Vagina (tissue), 2 donors: Measurements from ENCODE around the gene PGM2. TPM values are rescaled to one million over a fixed set of nuclear protein-coding genes. Genes with fewer than 3 reads are reported as not detected.

Experiments
- DNase-seq, 2 donors: peaks; one replicate each; pipeline ENCODE4 v3.0.0-alpha.2; 2017; ENCODE audit errors: extremely low spot score in 2 of 2
- H3K27ac ChIP-seq: fragments of 200-600 bp; sonication (generic); one replicate; pipeline ENCODE4 v1.5.1; 2019
- H3K27me3 ChIP-seq: fragments of 200-600 bp; sonication (generic); one replicate; pipeline ENCODE4 v1.5.1; 2019
- H3K36me3 ChIP-seq, 2 donors: fragments of 200-600 bp; sonication (generic); one replicate each; pipeline ENCODE4 v1.5.1; 2017 to 2019
- H3K4me1 ChIP-seq: fragments of 200-600 bp; sonication (generic); one replicate; pipeline ENCODE4 v1.5.1; 2019
- H3K4me3 ChIP-seq, 2 donors: fragments of 200-600 bp; sonication (generic); 1 replicate in 1 of 2; 2 replicates in 1 of 2; pipeline ENCODE4 v1.5.1; 2016 to 2019
- H3K9me3 ChIP-seq: fragments of 200-600 bp; sonication (generic); one replicate; pipeline ENCODE4 v1.5.1; 2019
- CTCF ChIP-seq, 3 experiments: fragments of 450-650 bp in 2 of 3; fragments of 200-600 bp in 1 of 3; sonication (generic) in 1 of 3; IDR thresholded peaks; one replicate each; pipeline ENCODE4 v1.5.1; 2017 to 2019; ENCODE audit warnings: antibody characterized with exemption in 3 of 3, mild to moderate bottlenecking in 2 of 3, moderate library complexity in 2 of 3
- POLR2A ChIP-seq, 2 donors: fragments of 450-650 bp; IDR thresholded peaks; one replicate each; pipeline ENCODE4 v1.6.1; 2017; ENCODE audit warnings: antibody characterized with exemption in 2 of 2, mild to moderate bottlenecking in 2 of 2, moderate library complexity in 2 of 2
- POLR2AphosphoS5 ChIP-seq, 2 donors: sonication (generic); formaldehyde crosslinking; IDR thresholded peaks; one replicate each; pipeline ENCODE4 v1.9.0; 2017; ENCODE audit warnings: antibody characterized with exemption in 2 of 2, mild to moderate bottlenecking in 2 of 2, low read depth in 1 of 2; ENCODE audit not compliant: insufficient read depth in 1 of 2
- intact Hi-C: fragments of 100-400 bp; cut with DNase I; formaldehyde crosslinking; loops from one replicate; pipeline ENCODE4 v1.15.1; 2023
- total RNA-seq: library from RNA; depleted of rRNA; stranded (reverse); fragments of >200 nt; gene quantifications from one replicate; pipeline ENCODE4 v1.2.3, GENCODE V29; 2016

PGM2 gene
- total RNA-seq, 1 donor from 2014 or later, result 30.2 TPM

GRCh38 chr4:37889849-37890800 lies 63.6 kb downstream of the PGM2 start:
- no peak for TF ChIP-seq POLR2A (IDR thresholded peaks at IDR 0.05)
- peak in 1 of 2 donors; percentile 78 for TF ChIP-seq POLR2AphosphoS5 (IDR thresholded peaks at IDR 0.05; ENCODE audit: insufficient read depth in 1 of 2, low read depth in 1 of 2)
- TF ChIP-seq CTCF (IDR thresholded peaks at IDR 0.05), result no peak
- H3K36me3 ChIP-seq, result no peaks in the 10 kb centered on the region
- intact Hi-C loops, result loop anchor here (10.0 kb wide), 1 partner anchor 85 kb away; no protein-coding TSS in a partner anchor
- peaks cover 16% of the 10 kb centered on the region for H3K4me1 ChIP-seq
- no peaks in the 10 kb centered on the region for H3K9me3 ChIP-seq
- H3K4me3 ChIP-seq, result peak overlapping the region; percentile 77 to 83
- H3K27ac ChIP-seq, result peak overlapping the region; percentile 88
- no peak for DNase-seq
- H3K27me3 ChIP-seq, result no peaks in the 10 kb centered on the region

- H3K4me3 ChIP-seq, result peak within 1 kb of the TSS; percentile 77 to 83
- no peak for DNase-seq
- TF ChIP-seq CTCF (IDR thresholded peaks at IDR 0.05), result no peak
- TF ChIP-seq POLR2A (IDR thresholded peaks at IDR 0.05), result no peak
- TF ChIP-seq POLR2AphosphoS5 (IDR thresholded peaks at IDR 0.05; ENCODE audit: insufficient read depth in 1 of 2, low read depth in 1 of 2), result peak in 1 of 2 donors; percentile 18
- peaks cover 16% of the 10 kb centered on the region for H3K4me1 ChIP-seq
- no peaks in the 10 kb centered on the region for H3K36me3 ChIP-seq
- H3K27me3 ChIP-seq, result no peaks in the 10 kb centered on the region
- intact Hi-C loops, result loop anchor here (10.0 kb wide), 1 partner anchor 84 kb away; no protein-coding TSS in a partner anchor
- H3K9me3 ChIP-seq, result no peaks in the 10 kb centered on the region
- H3K27ac ChIP-seq, result peak within 1 kb of the TSS; percentile 88
Observed at GRCh38 chr4:37890801-37891259, 64.3 kb downstream of the PGM2 start, which contains the start of gene TBC1D1. TBC1D1 (plus strand) TSS chr4:37891084; CDS start chr4:37902096, 11,012 bp downstream.

- H3K4me1 ChIP-seq, result peaks cover 16% of the 10 kb centered on the region
- H3K4me3 ChIP-seq, result peak overlapping the region; percentile 77 to 83
- H3K36me3 ChIP-seq, result no peaks in the 10 kb centered on the region
- TF ChIP-seq POLR2AphosphoS5 (IDR thresholded peaks at IDR 0.05; ENCODE audit: insufficient read depth in 1 of 2, low read depth in 1 of 2) (no peak), CTCF (IDR thresholded peaks at IDR 0.05) (no peak), POLR2A (IDR thresholded peaks at IDR 0.05) (no peak)
- intact Hi-C loops, result loop anchor here (10.0 kb wide), 1 partner anchor 83 kb away; no protein-coding TSS in a partner anchor
- H3K27me3 ChIP-seq, result no peaks in the 10 kb centered on the region
- no peaks in the 10 kb centered on the region for H3K9me3 ChIP-seq
- peak overlapping the region; percentile 88 for H3K27ac ChIP-seq
- DNase-seq, result no peak
Observed at GRCh38 chr4:37891260-37892159, 65.0 kb downstream of the PGM2 start.

- Histone ChIP-seq H3K9me3 (no peaks in the 10 kb centered on the region), H3K27me3 (no peaks in the 10 kb centered on the region), H3K27ac (no peak overlapping the region), H3K4me1 (peaks cover 16% of the 10 kb centered on the region), H3K36me3 (no peaks in the 10 kb centered on the region), H3K4me3 (peak overlapping the region; percentile 3 to 77)
- TF ChIP-seq CTCF (IDR thresholded peaks at IDR 0.05), result no peak
- no peak for TF ChIP-seq POLR2A (IDR thresholded peaks at IDR 0.05)
- TF ChIP-seq POLR2AphosphoS5 (IDR thresholded peaks at IDR 0.05; ENCODE audit: insufficient read depth in 1 of 2, low read depth in 1 of 2), result no peak
- no peak for DNase-seq
- intact Hi-C loops, result loop anchor here (10.0 kb wide), 1 partner anchor 82 kb away; no protein-coding TSS in a partner anchor
Observed at GRCh38 chr4:37892641-37893040, 66.2 kb downstream of the PGM2 start.
